Stomach (tissue), 9 donors: Measurements from ENCODE around the gene ARL4A. TPM values are rescaled to one million over a fixed set of nuclear protein-coding genes. Genes with fewer than 3 reads are reported as not detected.

ENCODE experiments used
- DNase-seq, 2 donors: peaks; one replicate each; pipeline versions ENCODE4 v3.0.0 to v3.0.0-alpha.2; 2013 to 2019
- H3K27ac ChIP-seq, 5 donors: fragments of 200-600 bp in 4 of 5; sonication (generic) in 4 of 5; one replicate each; pipeline ENCODE4 v1.5.1; 2013 to 2019; ENCODE audit warnings: mild to moderate bottlenecking in 1 of 5, moderate library complexity in 1 of 5
- H3K27me3 ChIP-seq, 3 donors: fragments of 200-600 bp; sonication (generic); one replicate each; pipeline ENCODE4 v1.5.1; 2017 to 2019; ENCODE audit warnings: mixed run types in 1 of 3
- H3K36me3 ChIP-seq, 4 donors: fragments of 200-600 bp; sonication (generic); 1 replicate in 3 of 4; 2 replicates in 1 of 4; pipeline ENCODE4 v1.5.1; 2016 to 2019
- H3K4me1 ChIP-seq, 4 donors: fragments of 200-600 bp; sonication (generic); one replicate each; pipeline ENCODE4 v1.5.1; 2016 to 2019
- H3K4me3 ChIP-seq, 4 donors: fragments of 200-600 bp; sonication (generic) in 3 of 4; one replicate each; pipeline ENCODE4 v1.5.1; 2016 to 2019; ENCODE audit warnings: mild to moderate bottlenecking in 1 of 4
- H3K9me3 ChIP-seq, 4 donors: fragments of 200-600 bp; sonication (generic); one replicate each; pipeline ENCODE4 v1.5.1; 2016 to 2019
- EP300 ChIP-seq: sonication (generic); formaldehyde crosslinking; IDR thresholded peaks from one replicate; pipeline ENCODE4 v1.6.1; 2017; ENCODE audit warnings: antibody characterized with exemption
- POLR2A ChIP-seq, 4 donors: fragments of 450-650 bp; IDR thresholded peaks; one replicate each; pipeline ENCODE4 v1.6.1; 2016; ENCODE audit warnings: antibody characterized with exemption in 4 of 4, control low read depth in 2 of 4, mild to moderate bottlenecking in 1 of 4, moderate library complexity in 1 of 4
- POLR2AphosphoS5 ChIP-seq, 3 donors: sonication (generic); formaldehyde crosslinking; IDR thresholded peaks; one replicate each; pipeline ENCODE4 v1.6.1; 2016; ENCODE audit warnings: antibody characterized with exemption in 3 of 3
- WGBS, 5 donors: extraction: QIAGEN DNeasy Blood & Tissue Kit in 3 of 5; methylation state at CpG; one replicate each; pipeline versions ENCODE4 v1.1.5 to v1.1.7; 2013 to 2018; 5-methylcytosine and 5-hydroxymethylcytosine counted together
- intact Hi-C: fragments of 100-400 bp; cut with DNase I; formaldehyde crosslinking; loops from one replicate; pipeline ENCODE4 v1.15.1; 2023; ENCODE audit warnings: low total_unique reads
- polyA plus RNA-seq, 3 donors: library from polyadenylated mRNA; stranded (reverse); fragments of 200-250 nt; gene quantifications; one replicate each; pipeline ENCODE4 v1.2.3, GENCODE V29; 2013
- total RNA-seq, 5 donors: library from RNA; depleted of rRNA; stranded (reverse); fragments of >200 nt; gene quantifications; one replicate each; pipeline versions ENCODE4 v1.1.0 to v1.2.3, GENCODE V29; 2014 to 2016
- TF ChIP-seq, protein P1 (sequence below), 7 experiments: fragments of 450-650 bp in 4 of 7; fragments of 200-600 bp in 3 of 7; sonication (generic) in 3 of 7; IDR thresholded peaks; one replicate each; pipeline ENCODE4 v1.5.1; 2016 to 2019; ENCODE audit warnings: antibody characterized with exemption in 7 of 7, control low read depth in 2 of 7, mild to moderate bottlenecking in 1 of 7
- donor health status: healthy with polysubstance abuse.
- donor health status: Bipolar disorder and iron deficiency.
- donor health status: healthy.

Gene ARL4A
- total and polyA plus RNA-seq, 8 donors: 1.2 to 55.4 (median 27.7) TPM

GRCh38 chr7:12722636-12723605, 35.5 kb downstream of the ARL4A start:
- TF ChIP-seq, protein P1, sequence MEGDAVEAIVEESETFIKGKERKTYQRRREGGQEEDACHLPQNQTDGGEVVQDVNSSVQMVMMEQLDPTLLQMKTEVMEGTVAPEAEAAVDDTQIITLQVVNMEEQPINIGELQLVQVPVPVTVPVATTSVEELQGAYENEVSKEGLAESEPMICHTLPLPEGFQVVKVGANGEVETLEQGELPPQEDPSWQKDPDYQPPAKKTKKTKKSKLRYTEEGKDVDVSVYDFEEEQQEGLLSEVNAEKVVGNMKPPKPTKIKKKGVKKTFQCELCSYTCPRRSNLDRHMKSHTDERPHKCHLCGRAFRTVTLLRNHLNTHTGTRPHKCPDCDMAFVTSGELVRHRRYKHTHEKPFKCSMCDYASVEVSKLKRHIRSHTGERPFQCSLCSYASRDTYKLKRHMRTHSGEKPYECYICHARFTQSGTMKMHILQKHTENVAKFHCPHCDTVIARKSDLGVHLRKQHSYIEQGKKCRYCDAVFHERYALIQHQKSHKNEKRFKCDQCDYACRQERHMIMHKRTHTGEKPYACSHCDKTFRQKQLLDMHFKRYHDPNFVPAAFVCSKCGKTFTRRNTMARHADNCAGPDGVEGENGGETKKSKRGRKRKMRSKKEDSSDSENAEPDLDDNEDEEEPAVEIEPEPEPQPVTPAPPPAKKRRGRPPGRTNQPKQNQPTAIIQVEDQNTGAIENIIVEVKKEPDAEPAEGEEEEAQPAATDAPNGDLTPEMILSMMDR (IDR thresholded peaks at IDR 0.05): no peak
- TF ChIP-seq POLR2AphosphoS5 (IDR thresholded peaks at IDR 0.05): no peak
- no peak for TF ChIP-seq EP300
- TF ChIP-seq POLR2A (IDR thresholded peaks at IDR 0.05): no peak
- H3K9me3 ChIP-seq: no peaks in the 10 kb centered on the region
- no peaks in the 10 kb centered on the region for H3K27me3 ChIP-seq
- no peak overlapping the region for H3K4me3 ChIP-seq
- H3K27ac ChIP-seq: no peak overlapping the region
- H3K4me1 ChIP-seq: peaks cover 0 to 26% (median 17%) of the 10 kb centered on the region in 4 donors
- no peaks in the 10 kb centered on the region for H3K36me3 ChIP-seq
- no peak for DNase-seq
- WGBS, 5 donors: 67 to 83% (median 78%) methylated on average over 4 of the region's 4 CpGs
- intact Hi-C loops: no loop called here

DNA sequence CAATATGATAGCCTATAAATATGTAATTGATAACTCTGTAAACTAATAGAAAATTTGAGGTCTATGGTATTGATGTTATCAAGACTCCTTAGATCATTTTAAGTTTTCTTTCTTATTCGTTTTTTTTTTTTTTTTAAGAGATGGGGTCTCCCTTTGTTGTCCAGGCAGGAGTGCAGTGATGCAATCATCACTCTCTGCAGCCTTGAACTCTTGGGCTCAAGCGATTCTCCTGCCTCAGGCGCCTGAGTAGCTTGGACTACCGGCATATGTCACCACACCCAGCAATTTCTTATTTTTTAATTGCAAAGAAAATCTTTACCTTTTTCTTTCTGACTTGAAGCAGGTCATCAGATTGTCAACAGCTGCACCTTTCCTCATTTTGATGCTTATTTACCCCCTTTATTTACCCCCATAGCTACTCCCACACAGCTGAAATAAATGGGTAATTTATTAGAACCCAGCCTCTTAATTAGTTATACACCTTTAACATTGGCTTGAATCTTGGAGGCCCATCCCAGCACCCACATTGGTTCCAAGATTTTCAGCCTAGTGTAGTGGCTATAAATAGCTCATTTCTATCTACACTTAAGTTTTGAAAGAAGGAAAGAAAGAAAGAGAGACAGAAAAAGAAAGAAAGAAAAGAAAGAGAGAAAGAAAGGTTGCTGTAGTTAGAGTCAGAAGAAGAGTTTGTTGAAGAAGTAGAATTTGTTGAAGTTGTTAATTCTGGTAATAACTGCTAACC, 38.3 kb downstream of the ARL4A start:
- Histone ChIP-seq H3K9me3 (no peaks in the 10 kb centered on the region), H3K27me3 (no peaks in the 10 kb centered on the region), H3K4me1 (peaks cover 6 to 17% (median 12%) of the 10 kb centered on the region in 4 donors), H3K36me3 (no peaks in the 10 kb centered on the region), H3K4me3 (no peak overlapping the region), H3K27ac (no peak overlapping the region)
- DNase-seq: no peak
- intact Hi-C loops: no loop called here
- WGBS, 5 donors: 82 to 87% (median 85%) methylated on average over 4 of the region's 4 CpGs
- TF ChIP-seq POLR2A (IDR thresholded peaks at IDR 0.05) (no peak), EP300 (no peak), POLR2AphosphoS5 (IDR thresholded peaks at IDR 0.05) (no peak)
- TF ChIP-seq, protein P1 (IDR thresholded peaks at IDR 0.05): no peak

- WGBS, 5 donors: 90 to 100% (median 93%) methylated on average over 2 of the region's 2 CpGs
- TF ChIP-seq, protein P1 (IDR thresholded peaks at IDR 0.05): no peak
- TF ChIP-seq EP300: no peak
- TF ChIP-seq POLR2A (IDR thresholded peaks at IDR 0.05): no peak
- no peak for TF ChIP-seq POLR2AphosphoS5 (IDR thresholded peaks at IDR 0.05)
- DNase-seq: no peak
- H3K4me3 ChIP-seq: no peak overlapping the region
- intact Hi-C loops: no loop called here
- no peak overlapping the region for H3K27ac ChIP-seq
- no peaks in the 10 kb centered on the region for H3K27me3 ChIP-seq
- H3K9me3 ChIP-seq: no peaks in the 10 kb centered on the region
- peaks cover 6 to 28% (median 12%) of the 10 kb centered on the region in 4 donors for H3K4me1 ChIP-seq
- H3K36me3 ChIP-seq: no peaks in the 10 kb centered on the region
These were observed 39.5 kb downstream of the ARL4A start for GRCh38 chr7:12726908-12727307.

DNA sequence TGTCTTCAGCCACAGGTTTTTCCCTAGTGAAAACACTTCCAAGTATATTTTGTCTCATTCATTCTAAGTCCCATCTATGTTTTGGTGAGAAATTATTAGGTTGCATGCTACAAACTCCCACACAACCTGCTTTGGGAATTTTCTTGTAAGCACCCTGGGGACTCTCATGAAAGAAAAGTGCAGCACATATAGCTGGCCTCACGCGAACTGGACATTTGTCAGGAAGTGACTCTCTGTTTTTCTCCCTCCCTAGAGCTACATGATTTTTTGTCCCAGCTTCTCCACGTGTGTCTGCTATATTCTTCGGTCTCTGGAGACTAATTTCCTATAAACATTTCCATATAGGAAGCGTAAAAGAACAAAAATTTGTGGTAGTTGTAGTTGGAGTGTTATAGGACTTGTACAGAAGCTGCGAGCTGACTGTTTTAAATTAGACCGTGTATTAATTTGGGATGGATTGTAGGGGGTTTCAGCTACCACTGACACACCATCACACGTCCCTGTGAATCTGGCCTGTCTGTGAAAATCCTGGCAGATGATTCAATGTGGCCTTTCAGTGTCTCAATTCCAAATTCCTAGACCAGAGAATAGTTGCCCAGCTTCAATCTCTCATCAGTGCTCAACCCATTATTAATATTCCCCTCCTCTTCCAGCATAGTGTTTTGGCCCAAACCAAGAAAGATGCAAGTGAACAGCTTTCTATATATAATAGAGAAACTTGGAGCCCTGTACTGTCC, 40.2 kb downstream of the ARL4A start:
- no peaks in the 10 kb centered on the region for H3K27me3 ChIP-seq
- no peak overlapping the region for H3K4me3 ChIP-seq
- no peak overlapping the region for H3K27ac ChIP-seq
- H3K9me3 ChIP-seq: no peaks in the 10 kb centered on the region
- DNase-seq: no peak
- WGBS, 5 donors: 65 to 84% (median 73%) methylated on average over 8 of the region's 8 CpGs
- no peaks in the 10 kb centered on the region for H3K36me3 ChIP-seq
- peaks cover 6 to 28% (median 12%) of the 10 kb centered on the region in 4 donors for H3K4me1 ChIP-seq
- intact Hi-C loops: no loop called here
- TF ChIP-seq POLR2AphosphoS5 (IDR thresholded peaks at IDR 0.05): no peak
- no peak for TF ChIP-seq EP300
- TF ChIP-seq, protein P1 (IDR thresholded peaks at IDR 0.05): no peak
- no peak for TF ChIP-seq POLR2A (IDR thresholded peaks at IDR 0.05)
